HG02938 (cell line): ENCODE measurements around the gene GBP4.
A peak's percentile ranks its signal among the peaks of the same experiment; 100 is the strongest.

Source experiments
- ATAC-seq: cut with Tn5 transposase; IDR thresholded peaks from one replicate; pipeline ENCODE4 v1.9.1; 2021; ENCODE audit warnings: mild to moderate bottlenecking, moderate library complexity; ENCODE audit not compliant: unreplicated experiment

GBP4 gene

DNA sequence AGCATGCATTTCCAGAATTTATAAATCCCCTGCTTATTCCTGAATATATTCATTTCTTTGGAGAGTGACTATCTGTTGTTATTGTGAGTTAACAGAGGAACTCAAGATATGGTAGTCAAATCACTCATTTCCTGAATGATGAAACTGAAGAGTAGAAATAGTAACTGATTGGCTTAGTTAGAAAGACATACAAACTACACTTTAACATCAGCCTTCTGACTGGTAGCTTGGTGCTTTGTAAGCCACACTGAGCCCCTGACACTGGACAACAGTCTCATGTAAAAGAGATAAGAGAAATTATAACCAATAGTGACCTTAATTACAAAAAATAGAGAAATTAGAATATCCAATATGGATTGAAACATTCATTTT lies 27.7 kb downstream of the GBP4 start:
- ATAC-seq, result peak; percentile 73

DNA sequence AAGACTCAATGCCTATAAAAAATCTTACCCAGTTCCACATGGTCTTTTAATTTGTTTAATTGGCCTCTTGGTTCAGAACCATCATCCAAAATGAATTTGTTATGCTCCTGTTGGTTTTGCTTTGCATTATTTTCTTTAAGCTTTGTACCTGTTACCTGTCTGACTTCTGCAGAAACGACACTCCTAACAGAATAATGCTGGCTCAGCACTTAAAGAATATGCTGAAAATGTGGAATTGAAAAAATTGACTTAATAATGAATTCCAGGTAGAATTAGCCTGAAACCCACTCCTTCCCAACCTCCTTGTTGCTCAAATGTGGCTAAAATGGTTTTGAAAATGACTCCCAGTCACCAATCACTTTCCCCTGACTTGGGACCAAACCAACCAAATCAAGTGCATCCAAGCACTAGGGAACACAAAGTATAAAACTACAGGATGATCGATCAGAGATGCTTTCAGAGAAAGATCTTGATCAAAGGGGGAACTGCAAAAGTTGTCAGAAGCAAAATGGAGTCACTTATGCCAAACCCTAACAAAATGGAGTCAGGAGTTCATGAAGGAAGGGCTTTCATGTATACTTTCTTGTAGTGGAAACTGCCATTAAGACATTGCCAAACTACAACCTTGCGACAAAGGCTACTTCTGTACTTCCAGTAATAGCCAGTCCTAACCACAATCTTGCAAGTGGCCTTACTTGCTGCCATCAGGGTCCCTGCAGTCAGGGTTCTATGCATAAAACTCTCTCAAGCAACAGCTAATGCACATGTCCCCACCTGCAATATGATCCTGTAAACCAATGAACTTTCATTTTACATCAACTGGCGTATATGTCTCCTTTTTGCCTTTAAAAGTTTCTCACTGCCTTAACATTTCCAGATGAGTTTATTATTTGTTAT lies 28.3 kb downstream of the GBP4 start:
- ATAC-seq, result peak; percentile 43

DNA sequence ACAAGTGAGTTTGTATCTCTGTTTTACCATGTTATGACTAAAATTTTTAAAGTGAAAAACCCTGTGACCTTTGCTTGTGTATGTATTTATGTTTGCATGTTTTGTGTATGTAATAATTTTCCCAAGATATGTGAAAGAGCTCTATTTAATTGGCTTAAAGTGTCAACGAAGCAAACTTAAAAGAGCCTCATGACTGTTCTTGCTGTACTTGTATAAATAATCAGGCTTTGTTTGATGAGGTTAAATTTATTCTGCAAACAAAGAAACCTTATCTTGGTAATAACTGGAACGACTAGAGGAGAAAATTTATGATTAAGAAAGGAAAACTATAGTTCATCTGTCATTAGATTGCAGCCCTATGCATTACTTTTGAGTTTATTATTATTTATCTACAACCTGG lies 29.6 kb downstream of the GBP4 start:
- ATAC-seq, result no peak

DNA sequence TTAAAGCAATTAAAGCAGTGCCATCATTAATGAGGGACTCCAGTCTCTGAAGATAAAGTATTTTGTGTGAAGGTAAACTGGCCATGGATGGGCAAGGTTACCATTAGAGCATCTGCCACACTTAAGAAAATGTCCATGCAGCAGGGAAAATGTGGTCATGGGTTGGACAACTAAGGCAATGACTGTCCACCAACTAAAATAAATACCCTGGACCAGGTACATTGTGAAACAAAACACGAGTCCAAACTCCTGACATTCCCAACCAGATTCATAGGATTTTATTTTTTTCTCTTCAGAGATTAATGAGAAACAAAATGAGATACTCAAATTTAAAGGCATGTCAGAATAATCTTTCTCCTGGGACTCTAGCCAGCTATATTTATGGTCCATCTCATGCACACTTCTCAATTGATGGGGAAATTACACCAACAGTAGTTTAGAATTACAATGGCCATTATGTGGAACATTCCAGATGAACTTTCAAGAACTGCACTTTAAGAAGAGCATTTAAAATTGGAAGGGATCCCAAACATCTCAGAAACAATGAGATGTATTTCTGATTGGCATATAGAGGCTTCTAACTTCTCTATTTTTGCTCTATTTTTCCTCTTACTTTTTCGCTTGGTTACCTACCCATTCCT lies 31.0 kb downstream of the GBP4 start:
- no peak for ATAC-seq

DNA sequence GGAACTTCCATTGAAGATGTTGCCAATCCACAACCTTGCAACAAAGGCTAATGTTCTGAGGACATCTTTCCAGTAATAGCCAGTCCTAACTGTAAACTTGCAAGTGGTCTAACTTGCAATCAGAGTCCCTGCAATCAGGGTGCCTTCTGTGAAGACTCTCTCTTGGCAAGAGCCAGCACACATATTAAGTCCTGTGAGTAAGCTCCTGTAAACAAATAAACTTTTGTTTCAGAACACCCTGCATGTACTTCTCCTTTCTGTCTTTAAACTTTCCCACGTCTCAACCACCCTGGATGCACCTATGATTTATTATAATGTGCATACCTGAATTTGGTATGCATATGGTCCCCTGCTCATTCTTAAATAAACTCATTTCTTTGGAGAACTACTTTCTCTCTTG lies 32.0 kb downstream of the GBP4 start:
- ATAC-seq, result no peak

DNA sequence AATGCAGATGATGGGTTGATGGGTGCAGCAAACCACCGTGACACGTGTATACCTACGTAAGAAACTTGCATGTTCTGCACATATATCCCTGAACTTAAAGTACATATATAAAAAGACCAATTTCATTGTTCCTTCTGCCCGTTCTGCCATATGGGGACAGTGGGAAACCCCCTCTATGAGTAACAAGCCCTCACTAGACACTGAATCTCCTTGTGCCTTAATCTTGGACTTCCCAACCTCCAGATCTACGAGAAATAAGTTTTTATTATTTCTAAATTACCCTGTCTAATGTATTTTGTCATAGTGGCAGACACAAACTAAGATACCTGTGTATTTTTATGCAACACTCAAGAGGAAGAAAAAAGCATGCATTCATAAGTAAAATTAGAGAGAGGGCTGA lies 32.9 kb downstream of the GBP4 start:
- ATAC-seq, result no peak

DNA sequence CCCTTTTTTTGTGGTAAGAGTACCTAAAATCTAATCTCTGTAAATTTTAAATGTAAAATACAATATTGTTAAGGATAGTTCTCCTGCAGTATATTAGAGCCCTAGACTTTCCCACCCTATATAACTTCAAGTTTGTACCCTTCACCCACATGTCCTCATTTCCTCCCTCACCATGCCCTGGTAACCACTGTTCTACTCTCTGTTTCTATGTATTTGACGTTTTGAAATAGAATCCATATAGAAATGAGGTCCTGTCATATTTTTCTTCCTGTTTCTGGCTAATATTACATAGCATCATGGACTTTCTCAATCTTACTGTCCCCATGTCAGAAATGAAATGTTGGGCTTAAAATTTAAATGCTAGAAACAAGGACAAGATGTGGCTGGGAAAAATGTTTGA lies 47.7 kb downstream of the GBP4 start:
- no peak for ATAC-seq

DNA sequence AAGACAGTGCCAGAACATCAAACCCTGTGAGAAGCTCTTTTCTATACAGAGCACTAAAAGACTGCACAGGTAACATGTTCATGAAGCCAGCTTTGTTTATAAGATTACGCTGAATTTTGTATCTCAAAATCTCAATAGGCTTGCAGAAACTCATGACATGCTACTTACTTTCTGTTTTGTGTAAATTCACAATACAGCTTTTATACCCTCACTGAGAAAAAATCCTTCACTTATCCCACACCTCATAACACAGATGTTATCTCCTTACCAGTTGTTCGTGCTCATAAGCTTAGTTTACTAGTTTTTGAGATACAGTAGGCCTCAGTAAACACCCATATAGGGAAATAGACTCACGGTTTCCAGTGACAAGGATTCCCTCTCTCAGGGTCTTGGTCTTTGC lies 48.8 kb downstream of the GBP4 start:
- no peak for ATAC-seq

DNA sequence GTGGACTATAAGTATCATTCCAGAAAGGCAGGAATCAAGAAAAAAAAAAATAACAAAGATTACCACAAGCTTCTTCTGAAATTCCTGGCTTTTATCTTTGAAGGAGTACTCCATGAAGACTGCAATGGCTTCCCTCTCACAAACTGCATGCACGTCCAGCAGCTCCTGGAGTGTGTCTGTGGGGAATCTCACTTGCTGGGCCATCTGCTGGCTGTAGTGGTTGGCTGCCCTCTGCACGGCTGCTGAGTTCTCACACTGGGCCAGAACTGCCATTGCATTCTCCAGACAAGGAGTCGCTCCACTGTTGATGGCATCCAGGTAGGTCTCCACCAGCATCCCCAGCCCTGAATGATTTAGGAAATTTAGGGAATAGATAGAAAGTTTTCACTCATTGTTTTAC lies 49.5 kb downstream of the GBP4 start:
- no peak for ATAC-seq

DNA sequence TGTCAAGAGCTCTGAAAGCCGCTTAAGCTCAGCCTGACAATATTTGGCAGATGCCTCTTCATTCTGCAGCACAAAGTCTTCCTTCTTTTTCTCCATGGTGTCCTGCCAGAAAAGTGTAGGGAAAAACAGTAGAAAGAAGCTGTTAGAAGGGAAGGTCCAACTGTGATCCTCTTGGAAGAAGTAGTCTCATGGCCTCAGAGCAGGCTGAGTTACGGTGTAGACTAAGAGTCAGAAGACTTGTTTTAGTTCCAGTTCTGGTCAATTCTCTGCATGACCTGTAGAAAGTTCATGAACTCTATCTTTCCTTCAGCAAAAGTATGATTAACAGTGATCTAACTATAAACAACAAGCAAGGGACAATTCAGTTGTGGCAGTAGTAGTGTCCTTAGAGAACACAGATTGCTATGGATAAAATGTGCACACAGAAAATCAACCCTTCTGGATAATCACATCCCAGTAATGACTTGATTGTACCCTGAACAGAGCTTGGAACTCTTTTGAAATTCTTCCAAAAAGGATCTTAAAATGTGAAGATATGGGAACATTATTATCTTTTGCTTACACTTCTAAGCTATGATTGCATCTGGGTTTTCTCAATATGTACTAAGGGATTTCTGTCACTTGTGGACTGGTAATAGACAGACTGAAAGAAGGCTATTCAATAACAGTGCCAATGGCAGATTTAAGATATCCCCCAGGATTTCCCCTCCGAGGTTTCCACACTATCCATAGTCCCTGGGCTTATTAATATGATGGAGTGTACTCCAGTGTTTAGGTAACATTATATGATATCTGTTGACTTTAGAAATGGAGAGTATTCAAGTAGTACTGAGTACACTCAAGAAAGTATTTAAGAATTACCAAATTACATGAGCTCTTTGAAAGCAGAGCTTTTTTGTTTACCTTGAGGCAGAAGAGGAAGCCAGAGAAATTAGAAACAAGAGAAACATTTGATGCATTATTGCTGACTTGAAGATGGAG lies 50.8 kb downstream of the GBP4 start:
- ATAC-seq, result no peak

DNA sequence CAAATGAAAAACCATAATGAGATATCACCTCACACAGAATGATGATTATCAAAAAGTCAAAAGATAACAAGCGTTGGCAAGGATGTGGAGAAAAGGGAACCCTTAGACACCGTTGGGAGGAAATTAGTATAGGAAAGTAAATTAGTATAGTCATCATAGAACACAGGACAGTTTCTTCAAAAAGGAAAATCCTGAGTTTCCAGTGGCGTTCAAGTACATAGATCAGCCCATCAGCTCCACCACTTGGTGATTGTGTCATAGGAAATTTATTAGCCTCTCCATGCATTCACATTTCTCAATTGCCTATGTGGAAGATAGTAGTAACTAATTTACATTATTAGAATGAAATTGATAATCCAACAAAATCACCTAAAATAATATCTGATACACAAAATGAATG lies 52.0 kb downstream of the GBP4 start:
- no peak for ATAC-seq

DNA sequence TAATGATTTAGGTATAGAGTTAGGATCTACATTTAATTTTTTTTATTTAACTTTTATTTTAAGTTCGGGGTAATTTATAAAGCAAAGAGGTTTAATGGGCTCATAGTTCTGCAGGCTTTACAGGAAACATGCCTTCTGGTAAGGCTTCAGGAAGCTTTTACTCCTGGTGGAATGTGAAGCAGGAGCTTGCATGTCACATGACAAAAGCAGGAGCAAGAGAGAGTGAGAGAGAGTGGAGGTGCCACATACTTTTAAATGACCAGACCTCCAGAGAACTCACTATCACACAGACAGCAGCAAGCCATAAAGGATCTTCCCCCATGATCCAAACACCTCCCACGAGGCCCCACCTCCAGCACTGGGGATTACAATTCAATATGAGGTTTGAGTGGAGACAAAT lies 55.3 kb downstream of the GBP4 start:
- no peak for ATAC-seq

DNA sequence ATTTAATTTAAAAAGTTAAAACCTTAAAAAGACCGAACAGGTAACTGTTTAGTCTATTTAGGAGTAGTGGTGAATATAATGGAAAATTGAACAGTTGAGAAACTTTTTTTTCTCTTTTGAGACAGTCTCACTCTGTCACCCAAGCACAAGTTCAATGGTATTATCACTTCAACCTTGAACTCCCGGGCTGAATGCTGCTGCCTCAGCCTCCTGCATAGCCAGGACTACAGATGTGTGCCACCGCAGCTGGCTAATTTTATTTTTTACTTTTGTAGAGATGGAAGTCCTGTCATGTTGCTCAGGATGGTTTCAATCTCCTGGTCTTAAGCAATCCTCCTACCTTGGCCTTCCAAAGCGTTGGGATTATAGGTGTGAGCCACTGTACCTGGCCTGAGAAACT lies 56.6 kb downstream of the GBP4 start:
- no peak for ATAC-seq

DNA sequence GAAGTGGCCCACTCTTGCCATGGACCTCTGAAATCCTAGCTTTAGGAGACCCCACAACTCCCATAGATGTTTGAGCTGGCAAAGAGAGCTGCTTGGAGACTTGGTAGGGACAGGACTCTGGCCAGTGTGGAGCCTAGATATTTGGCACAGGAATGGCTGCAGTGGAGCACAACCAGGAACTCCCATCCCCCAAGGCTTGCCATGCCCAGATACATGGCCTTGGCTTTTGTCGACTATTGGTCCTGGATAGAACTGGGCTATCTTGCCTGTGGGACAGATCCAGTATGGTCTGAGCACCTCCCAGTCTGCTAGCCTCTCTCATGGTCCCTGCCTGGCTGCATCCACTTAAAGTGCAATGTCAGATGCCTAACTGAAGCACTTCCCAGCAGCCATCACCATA lies 65.0 kb downstream of the GBP4 start:
- ATAC-seq, result no peak
